ENCODE results near the gene PSENEN. TPM values are rescaled to one million over a fixed set of nuclear protein-coding genes. Genes with fewer than 3 reads are reported as not detected.

Gene PSENEN
- polyA plus RNA-seq, 4 donors = 59.7 to 95.9 (median 70.1) TPM

GRCh38 chr19:35775046-35775297, 29.5 kb downstream of the PSENEN start:
- Histone ChIP-seq H3K36me3 (ENCODE audit: control insufficient read depth in 3 of 3, insufficient read depth in 2 of 3, low read depth in 1 of 3, low read length in 3 of 3) (peaks cover 0 to 18% (median 0%) of the 10 kb centered on the region in 3 donors), H3K4me1 (ENCODE audit: control insufficient read depth in 3 of 3, insufficient read depth in 2 of 3, low read depth in 1 of 3, low read length in 2 of 3) (peaks cover 0 to 12% (median 0%) of the 10 kb centered on the region in 3 donors), H3K27me3 (ENCODE audit: control insufficient read depth in 3 of 3, insufficient read depth in 3 of 3, low read length in 3 of 3) (no peaks in the 10 kb centered on the region), H3K4me3 (ENCODE audit: low read depth in 1 of 3, low read length in 3 of 3) (peak overlapping the region in 2 of 3 donors; percentile 8 to 75), H3K9me3 (ENCODE audit: control insufficient read depth in 2 of 2, insufficient read depth in 1 of 2, low read depth in 1 of 2, low read length in 1 of 2) (no peaks in the 10 kb centered on the region), H3K27ac (ENCODE audit: low read depth in 1 of 3, low read length in 2 of 3) (no peak overlapping the region)
- FAIRE-seq (no peak), DNase-seq (no peak)
- WGBS, 3 donors = 17 to 38% (median 33%) methylated on average over 9 of the region's 9 CpGs

- FAIRE-seq (no peak), DNase-seq (peak; percentile 98 to 99)
- 1% methylated on average over 19 to 82 of the region's 82 CpGs for WGBS, 3 donors
- Histone ChIP-seq H3K36me3 (ENCODE audit: control insufficient read depth in 3 of 3, insufficient read depth in 2 of 3, low read depth in 1 of 3, low read length in 3 of 3) (peaks cover 0 to 23% (median 4%) of the 10 kb centered on the region in 3 donors), H3K4me3 (ENCODE audit: low read depth in 1 of 3, low read length in 3 of 3) (peak within 1 kb of the TSS; percentile 59 to 76 (median 75)), H3K9me3 (ENCODE audit: control insufficient read depth in 2 of 2, insufficient read depth in 1 of 2, low read depth in 1 of 2, low read length in 1 of 2) (no peaks in the 10 kb centered on the region), H3K27me3 (ENCODE audit: control insufficient read depth in 3 of 3, insufficient read depth in 3 of 3, low read length in 3 of 3) (no peaks in the 10 kb centered on the region), H3K27ac (ENCODE audit: low read depth in 1 of 3, low read length in 2 of 3) (no peak within 1 kb of the TSS), H3K4me1 (ENCODE audit: control insufficient read depth in 3 of 3, insufficient read depth in 2 of 3, low read depth in 1 of 3, low read length in 2 of 3) (peaks cover 0 to 12% (median 0%) of the 10 kb centered on the region in 3 donors)
These were observed 30.0 kb downstream of the PSENEN start, which contains the start of gene ARHGAP33 for GRCh38 chr19:35775298-35776101. Gene ARHGAP33, plus strand, starts transcription at chr19:35775564. Its CDS starts 95 bp downstream, at chr19:35775659.

GRCh38 chr19:35776102-35776788, 30.8 kb downstream of the PSENEN start:
- H3K27ac ChIP-seq (ENCODE audit: low read depth in 1 of 3, low read length in 2 of 3) = no peak overlapping the region
- DNase-seq = no peak
- peaks cover 0 to 12% (median 0%) of the 10 kb centered on the region in 3 donors for H3K4me1 ChIP-seq (ENCODE audit: control insufficient read depth in 3 of 3, insufficient read depth in 2 of 3, low read depth in 1 of 3, low read length in 2 of 3)
- peaks cover 0 to 29% (median 4%) of the 10 kb centered on the region in 3 donors for H3K36me3 ChIP-seq (ENCODE audit: control insufficient read depth in 3 of 3, insufficient read depth in 2 of 3, low read depth in 1 of 3, low read length in 3 of 3)
- FAIRE-seq = no peak
- no peaks in the 10 kb centered on the region for H3K9me3 ChIP-seq (ENCODE audit: control insufficient read depth in 2 of 2, insufficient read depth in 1 of 2, low read depth in 1 of 2, low read length in 1 of 2)
- H3K4me3 ChIP-seq (ENCODE audit: low read depth in 1 of 3, low read length in 3 of 3) = peak overlapping the region in 2 of 3 donors; percentile 59 to 76
- 57 to 60% (median 60%) methylated on average over 12 to 13 of the region's 13 CpGs for WGBS, 3 donors
- H3K27me3 ChIP-seq (ENCODE audit: control insufficient read depth in 3 of 3, insufficient read depth in 3 of 3, low read length in 3 of 3) = no peaks in the 10 kb centered on the region

GRCh38 chr19:35777086-35777841, 31.8 kb downstream of the PSENEN start:
- Histone ChIP-seq H3K9me3 (ENCODE audit: control insufficient read depth in 2 of 2, insufficient read depth in 1 of 2, low read depth in 1 of 2, low read length in 1 of 2) (no peaks in the 10 kb centered on the region), H3K27ac (ENCODE audit: low read depth in 1 of 3, low read length in 2 of 3) (no peak overlapping the region), H3K4me1 (ENCODE audit: control insufficient read depth in 3 of 3, insufficient read depth in 2 of 3, low read depth in 1 of 3, low read length in 2 of 3) (peaks cover 0 to 12% (median 0%) of the 10 kb centered on the region in 3 donors), H3K27me3 (ENCODE audit: control insufficient read depth in 3 of 3, insufficient read depth in 3 of 3, low read length in 3 of 3) (no peaks in the 10 kb centered on the region), H3K4me3 (ENCODE audit: low read depth in 1 of 3, low read length in 3 of 3) (no peak overlapping the region), H3K36me3 (ENCODE audit: control insufficient read depth in 3 of 3, insufficient read depth in 2 of 3, low read depth in 1 of 3, low read length in 3 of 3) (peaks cover 0 to 40% (median 4%) of the 10 kb centered on the region in 3 donors)
- 71 to 86% (median 85%) methylated on average over 19 of the region's 19 CpGs for WGBS, 3 donors
- FAIRE-seq (no peak), DNase-seq (no peak)

GRCh38 chr19:35777961-35778360, 32.5 kb downstream of the PSENEN start:
- Histone ChIP-seq H3K36me3 (ENCODE audit: control insufficient read depth in 3 of 3, insufficient read depth in 2 of 3, low read depth in 1 of 3, low read length in 3 of 3) (peaks cover 0 to 47% (median 4%) of the 10 kb centered on the region in 3 donors), H3K4me3 (ENCODE audit: low read depth in 1 of 3, low read length in 3 of 3) (no peak overlapping the region), H3K4me1 (ENCODE audit: control insufficient read depth in 3 of 3, insufficient read depth in 2 of 3, low read depth in 1 of 3, low read length in 2 of 3) (peaks cover 0 to 12% (median 0%) of the 10 kb centered on the region in 3 donors), H3K9me3 (ENCODE audit: control insufficient read depth in 2 of 2, insufficient read depth in 1 of 2, low read depth in 1 of 2, low read length in 1 of 2) (no peaks in the 10 kb centered on the region), H3K27me3 (ENCODE audit: control insufficient read depth in 3 of 3, insufficient read depth in 3 of 3, low read length in 3 of 3) (no peaks in the 10 kb centered on the region), H3K27ac (ENCODE audit: low read depth in 1 of 3, low read length in 2 of 3) (no peak overlapping the region)
- no peak for FAIRE-seq
- WGBS, 3 donors = 80 to 94% (median 81%) methylated on average over 7 of the region's 7 CpGs
- DNase-seq = no peak

- no peak for FAIRE-seq
- peaks cover 0 to 12% (median 0%) of the 10 kb centered on the region in 3 donors for H3K4me1 ChIP-seq (ENCODE audit: control insufficient read depth in 3 of 3, insufficient read depth in 2 of 3, low read depth in 1 of 3, low read length in 2 of 3)
- no peak overlapping the region for H3K4me3 ChIP-seq (ENCODE audit: low read depth in 1 of 3, low read length in 3 of 3)
- no peaks in the 10 kb centered on the region for H3K27me3 ChIP-seq (ENCODE audit: control insufficient read depth in 3 of 3, insufficient read depth in 3 of 3, low read length in 3 of 3)
- H3K27ac ChIP-seq (ENCODE audit: low read depth in 1 of 3, low read length in 2 of 3) = no peak overlapping the region
- no peak for DNase-seq
- H3K36me3 ChIP-seq (ENCODE audit: control insufficient read depth in 3 of 3, insufficient read depth in 2 of 3, low read depth in 1 of 3, low read length in 3 of 3) = peaks cover 0 to 51% (median 4%) of the 10 kb centered on the region in 3 donors
- 59 to 82% (median 71%) methylated on average over 8 of the region's 8 CpGs for WGBS, 3 donors
- no peaks in the 10 kb centered on the region for H3K9me3 ChIP-seq (ENCODE audit: control insufficient read depth in 2 of 2, insufficient read depth in 1 of 2, low read depth in 1 of 2, low read length in 1 of 2)
These were observed 33.6 kb downstream of the PSENEN start for GRCh38 chr19:35779033-35779432.

- FAIRE-seq (no peak), DNase-seq (no peak)
- H3K4me1 ChIP-seq (ENCODE audit: control insufficient read depth in 3 of 3, insufficient read depth in 2 of 3, low read depth in 1 of 3, low read length in 2 of 3) = peaks cover 0 to 9% (median 0%) of the 10 kb centered on the region in 3 donors
- no peaks in the 10 kb centered on the region for H3K9me3 ChIP-seq (ENCODE audit: control insufficient read depth in 2 of 2, insufficient read depth in 1 of 2, low read depth in 1 of 2, low read length in 1 of 2)
- no peaks in the 10 kb centered on the region for H3K27me3 ChIP-seq (ENCODE audit: control insufficient read depth in 3 of 3, insufficient read depth in 3 of 3, low read length in 3 of 3)
- no peak overlapping the region for H3K27ac ChIP-seq (ENCODE audit: low read depth in 1 of 3, low read length in 2 of 3)
- no peak overlapping the region for H3K4me3 ChIP-seq (ENCODE audit: low read depth in 1 of 3, low read length in 3 of 3)
- 94 to 95% (median 94%) methylated on average over 16 of the region's 16 CpGs for WGBS, 3 donors
- H3K36me3 ChIP-seq (ENCODE audit: control insufficient read depth in 3 of 3, insufficient read depth in 2 of 3, low read depth in 1 of 3, low read length in 3 of 3) = peaks cover 0 to 53% (median 4%) of the 10 kb centered on the region in 3 donors
These were observed 34.6 kb downstream of the PSENEN start for GRCh38 chr19:35780058-35780457.

GRCh38 chr19:35780717-35781116, 35.3 kb downstream of the PSENEN start:
- H3K27ac ChIP-seq (ENCODE audit: low read depth in 1 of 3, low read length in 2 of 3) = no peak overlapping the region
- 92 to 95% (median 95%) methylated on average over 17 to 20 of the region's 20 CpGs for WGBS, 3 donors
- DNase-seq (no peak), FAIRE-seq (no peak)
- no peaks in the 10 kb centered on the region for H3K9me3 ChIP-seq (ENCODE audit: control insufficient read depth in 2 of 2, insufficient read depth in 1 of 2, low read depth in 1 of 2, low read length in 1 of 2)
- no peak overlapping the region for H3K4me3 ChIP-seq (ENCODE audit: low read depth in 1 of 3, low read length in 3 of 3)
- H3K4me1 ChIP-seq (ENCODE audit: control insufficient read depth in 3 of 3, insufficient read depth in 2 of 3, low read depth in 1 of 3, low read length in 2 of 3) = peaks cover 0 to 11% (median 0%) of the 10 kb centered on the region in 3 donors
- H3K36me3 ChIP-seq (ENCODE audit: control insufficient read depth in 3 of 3, insufficient read depth in 2 of 3, low read depth in 1 of 3, low read length in 3 of 3) = peaks cover 0 to 56% (median 4%) of the 10 kb centered on the region in 3 donors
- H3K27me3 ChIP-seq (ENCODE audit: control insufficient read depth in 3 of 3, insufficient read depth in 3 of 3, low read length in 3 of 3) = no peaks in the 10 kb centered on the region
